K562 (cell line): ENCODE results near the gene TRMT2A. TPM values are rescaled to one million over a fixed set of nuclear protein-coding genes. Genes with fewer than 3 reads are reported as not detected.

Experiments
- CREB3 ChIP-seq: fragments of 450-650 bp; conservative IDR thresholded peaks from 2 replicates; pipeline ENCODE4 v1.6.1; 2016; ENCODE audit warnings: missing genetic modification characterization, low read depth, mild to moderate bottlenecking, missing compliant biosample characterization, moderate library complexity
- CUX1 ChIP-seq: fragments of 200-800 bp; sonication (Bioruptor generic); IDR thresholded peaks from 2 replicates; pipeline ENCODE4 v1.6.1; 2016; ENCODE audit warnings: missing genetic modification characterization, missing compliant biosample characterization
- EGR1 ChIP-seq: fragments of 450-650 bp; conservative IDR thresholded peaks from 2 replicates; pipeline ENCODE4 v1.6.1; 2017; ENCODE audit warnings: mild to moderate bottlenecking
- FOSL1 ChIP-seq: fragments of 200-800 bp; sonication (Bioruptor generic); conservative IDR thresholded peaks from 2 replicates; pipeline ENCODE4 v1.6.1; 2016; ENCODE audit warnings: missing genetic modification characterization, missing compliant biosample characterization
- FOXJ3 ChIP-seq: sonication (generic); formaldehyde crosslinking; IDR thresholded peaks from 2 replicates; pipeline ENCODE4 v1.4.0; 2020; ENCODE audit warnings: mild to moderate bottlenecking, missing genetic modification reagents
- GATAD2A ChIP-seq: fragments of 450-650 bp; IDR thresholded peaks from 2 replicates; pipeline ENCODE4 v1.6.1; 2017
- IRF2 ChIP-seq: sonication (generic); formaldehyde crosslinking; IDR thresholded peaks from 2 replicates; pipeline ENCODE4 v1.8.1; 2022; ENCODE audit warnings: mild to moderate bottlenecking, missing genetic modification reagents
- JUN ChIP-seq, 2 experiments: sonication (generic) in 1 of 2; formaldehyde crosslinking in 1 of 2; IDR thresholded peaks; 2 replicates each; pipeline versions ENCODE4 v1.6.1 to v1.8.0; 2012 to 2022; ENCODE audit warnings: borderline replicate concordance in 2 of 2, mild to moderate bottlenecking in 2 of 2, improper control_type of control experiment in 1 of 2, low read depth in 1 of 2, low read length in 1 of 2, missing genetic modification reagents in 1 of 2
- MTA3 ChIP-seq: fragments of 450-650 bp; formaldehyde crosslinking; IDR thresholded peaks from 2 replicates; pipeline ENCODE4 v1.6.1; 2017; ENCODE audit warnings: mild to moderate bottlenecking, borderline replicate concordance
- MYNN ChIP-seq, 2 experiments: sonication (generic); formaldehyde crosslinking in 1 of 2; IDR thresholded peaks; 2 replicates each; pipeline versions ENCODE4 v1.5.0 to v1.6.1; 2016 to 2020; ENCODE audit warnings: antibody characterized with exemption in 1 of 2, missing genetic modification reagents in 1 of 2
- PCBP2 ChIP-seq: fragments of 200-400 bp; formaldehyde crosslinking; IDR thresholded peaks from 2 replicates; pipeline ENCODE4 v1.6.1; 2018; ENCODE audit warnings: low read length, low read depth, mild to moderate bottlenecking, moderate library complexity; ENCODE audit not compliant: poor library complexity, severe bottlenecking
- RBM17 ChIP-seq: fragments of 200-400 bp; formaldehyde crosslinking; IDR thresholded peaks from 2 replicates; pipeline ENCODE4 v1.6.1; 2017; ENCODE audit warnings: low read depth, mild to moderate bottlenecking, low read length, borderline replicate concordance
- RCOR1 ChIP-seq, 2 experiments: IDR thresholded peaks; 2 replicates each; pipeline ENCODE4 v1.6.1; 2012; ENCODE audit warnings: low read depth in 2 of 2, low read length in 2 of 2, borderline replicate concordance in 1 of 2, improper control_type of control experiment in 1 of 2
- SIX5 ChIP-seq, 2 experiments: IDR thresholded peaks; 2 replicates each; pipeline ENCODE4 v1.6.1; 2011; ENCODE audit warnings: low read length in 2 of 2, borderline replicate concordance in 1 of 2, low read depth in 1 of 2, mild to moderate bottlenecking in 1 of 2, moderate library complexity in 1 of 2; ENCODE audit not compliant: insufficient read depth in 1 of 2
- SOX6 ChIP-seq: fragments of 450-650 bp; IDR thresholded peaks from 2 replicates; pipeline ENCODE4 v1.6.1; 2014; ENCODE audit warnings: mild to moderate bottlenecking
- TFE3 ChIP-seq: fragments of 450-650 bp; formaldehyde crosslinking; IDR thresholded peaks from 2 replicates; pipeline ENCODE4 v1.4.0; 2020; ENCODE audit warnings: mild to moderate bottlenecking, mixed read lengths
- ZC3H8 ChIP-seq: fragments of 450-650 bp; IDR thresholded peaks from 2 replicates; pipeline ENCODE4 v1.6.1; 2017
- ZNF23 ChIP-seq: fragments of 250-450 bp; sonication (Bioruptor Pico); IDR thresholded peaks from 2 replicates; pipeline ENCODE4 v1.4.0; 2020; ENCODE audit warnings: mild to moderate bottlenecking
- ZNF436 ChIP-seq: fragments of 250-450, 450-650 bp; sonication (Bioruptor Pico); formaldehyde crosslinking; IDR thresholded peaks from 2 replicates; pipeline ENCODE4 v1.7.0; 2020; ENCODE audit warnings: mild to moderate bottlenecking
- ZNF695 ChIP-seq: fragments of 450-650 bp; formaldehyde crosslinking; IDR thresholded peaks from 2 replicates; pipeline ENCODE4 v1.4.0; 2020; ENCODE audit warnings: mild to moderate bottlenecking, moderate library complexity
- polyA plus RNA-seq, 8 experiments: library from polyadenylated mRNA; depleted of rRNA in 4 of 8; stranded (reverse) in 5 of 8; unstranded in 3 of 8; fragments of >200 nt; fragmentation: Nextera tagmentation in 2 of 8; fragmentation: Illumina TruSeq in 1 of 8; extraction: Ambion mirVana in 2 of 8; extraction: Trizol in 1 of 8; gene quantifications; 2 replicates each; pipeline versions ENCODE4 v1.2.1 to v1.2.3, GENCODE V29; 2011 to 2014; ENCODE audit warnings: inconsistent platforms in 1 of 8, missing spikeins in 1 of 8
- total RNA-seq, 7 experiments: library from RNA; depleted of rRNA in 6 of 7; stranded (reverse); fragments of >200 nt in 6 of 7; fragmentation: Illumina TruSeq in 2 of 7; extraction: Trizol in 2 of 7; gene quantifications; 2 replicates each; pipeline versions ENCODE4 v1.2.1 to v1.2.3, GENCODE V29; 2011 to 2021; ENCODE audit warnings: low replicate concordance in 1 of 7

TRMT2A gene
- total and polyA plus RNA-seq, 9 of the 15 experiments (the other 6 are each of a cell fraction or from before 2014, with no cell fraction given): 1.6 to 265 (median 140) TPM

GRCh38 chr22:20155330-20156041, 38.5 kb upstream of the TRMT2A start (continued):
- TF ChIP-seq ZNF436: no peak
- TF ChIP-seq SOX6: no peak
- no peak for TF ChIP-seq FOSL1 (tag)
- TF ChIP-seq MYNN (IDR thresholded peaks at IDR 0.05): peak; percentile 97
- peak; percentile 61; the same call in 1 of the 2 replicates for TF ChIP-seq MYNN (CRISPR knock-in tag; IDR thresholded peaks at IDR 0.05)
- TF ChIP-seq RBM17: no peak
- TF ChIP-seq GATAD2A: no peak
- no peak for TF ChIP-seq ZC3H8
- TF ChIP-seq EGR1: no peak
- no peak for TF ChIP-seq ZNF23 (CRISPR knock-in tag)
- no peak for TF ChIP-seq TFE3 (CRISPR knock-in tag)
- no peak for TF ChIP-seq MTA3
- TF ChIP-seq IRF2 (CRISPR knock-in tag): 0 out of 2 replicates have a peak, but pooled peaks have one; percentile 17
- TF ChIP-seq CREB3 (tag): no peak
- TF ChIP-seq FOXJ3 (CRISPR knock-in tag): no peak
- TF ChIP-seq SIX5 (IDR thresholded peaks at IDR 0.05; ENCODE audit: borderline replicate concordance in 1 of 2, insufficient read depth in 1 of 2, low read depth in 1 of 2, low read length in 2 of 2): no peak
- TF ChIP-seq PCBP2: no peak
- no peak for TF ChIP-seq JUN (IDR thresholded peaks at IDR 0.05; ENCODE audit: borderline replicate concordance, low read depth, low read length)
- peak; percentile 83 for TF ChIP-seq JUN (CRISPR knock-in tag; IDR thresholded peaks at IDR 0.05; ENCODE audit: borderline replicate concordance)
- TF ChIP-seq CUX1 (CRISPR knock-in tag): no peak
- peak in 1 of 2 experiments; percentile 46; a peak in 1 of 4 replicates for TF ChIP-seq RCOR1 (IDR thresholded peaks at IDR 0.05; ENCODE audit: borderline replicate concordance in 1 of 2, low read depth in 2 of 2, low read length in 2 of 2)
- TF ChIP-seq ZNF695 (CRISPR knock-in tag): no peak
